ENCODE measurements around the gene SPECC1. TPM values are rescaled to one million over a fixed set of nuclear protein-coding genes. Genes with fewer than 3 reads are reported as not detected.

The SPECC1 gene
- total and polyA plus RNA-seq, 2 of the 13 experiments (the other 11 are each of a cell fraction or from before 2014, with no cell fraction given), result 2.3 to 6.9 TPM

DNA sequence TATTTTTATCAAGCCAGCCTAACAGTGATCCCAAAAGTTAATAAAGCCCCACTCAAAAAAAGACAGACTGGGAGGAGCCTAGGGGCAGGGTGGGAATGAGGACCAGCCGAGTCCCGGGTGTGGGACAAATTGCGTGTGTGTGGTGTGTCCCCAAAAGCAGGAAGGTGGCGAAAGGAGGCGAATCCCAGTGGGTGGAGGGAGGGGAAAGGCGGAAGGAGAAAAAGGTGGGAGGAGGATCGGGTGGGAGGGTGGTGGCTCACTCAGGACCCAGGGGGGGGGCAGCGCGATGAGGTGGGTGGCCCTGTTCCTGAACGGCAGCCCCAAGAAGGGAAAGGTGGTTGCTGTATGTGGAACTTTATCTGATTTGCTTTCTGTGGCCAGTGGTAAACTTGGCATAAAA, 102.4 kb downstream of the SPECC1 start (continued):
- TF ChIP-seq, protein P1, sequence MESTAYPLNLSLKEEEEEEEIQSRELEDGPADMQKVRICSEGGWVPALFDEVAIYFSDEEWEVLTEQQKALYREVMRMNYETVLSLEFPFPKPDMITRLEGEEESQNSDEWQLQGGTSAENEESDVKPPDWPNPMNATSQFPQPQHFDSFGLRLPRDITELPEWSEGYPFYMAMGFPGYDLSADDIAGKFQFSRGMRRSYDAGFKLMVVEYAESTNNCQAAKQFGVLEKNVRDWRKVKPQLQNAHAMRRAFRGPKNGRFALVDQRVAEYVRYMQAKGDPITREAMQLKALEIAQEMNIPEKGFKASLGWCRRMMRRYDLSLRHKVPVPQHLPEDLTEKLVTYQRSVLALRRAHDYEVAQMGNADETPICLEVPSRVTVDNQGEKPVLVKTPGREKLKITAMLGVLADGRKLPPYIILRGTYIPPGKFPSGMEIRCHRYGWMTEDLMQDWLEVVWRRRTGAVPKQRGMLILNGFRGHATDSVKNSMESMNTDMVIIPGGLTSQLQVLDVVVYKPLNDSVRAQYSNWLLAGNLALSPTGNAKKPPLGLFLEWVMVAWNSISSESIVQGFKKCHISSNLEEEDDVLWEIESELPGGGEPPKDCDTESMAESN (CRISPR knock-in tag; conservative IDR thresholded peaks at IDR 0.05), result no peak
- TF ChIP-seq ZNF382 (CRISPR knock-in tag; IDR thresholded peaks at IDR 0.05; ENCODE audit: borderline replicate concordance) (no peak), ZNF34 (CRISPR knock-in tag; IDR thresholded peaks at IDR 0.05; ENCODE audit: borderline replicate concordance) (no peak)

DNA sequence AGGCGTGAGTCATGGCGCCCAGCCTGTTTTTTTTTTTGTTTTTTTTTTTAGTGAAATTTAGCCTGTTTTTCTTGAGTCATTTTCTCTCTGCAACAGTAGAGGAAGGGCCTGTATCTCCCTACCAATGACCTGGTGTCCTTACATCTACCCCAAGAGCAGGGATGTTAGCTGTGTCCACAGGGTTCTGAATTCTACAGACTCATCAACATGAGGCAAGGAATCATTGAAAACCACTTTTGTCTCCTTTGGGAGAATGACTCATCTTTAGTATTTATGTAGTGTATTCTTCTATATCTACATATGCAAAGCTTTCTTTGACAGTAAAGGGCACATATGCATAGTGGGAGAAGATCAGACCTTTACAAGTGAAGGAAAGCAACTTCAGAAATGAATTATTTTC, 105.3 kb downstream of the SPECC1 start:
- intact Hi-C loops (cut with micrococcal nuclease; ENCODE audit: unreplicated experiment) (no loop called here), in situ Hi-C loops (cut with HindIII; ENCODE audit: extremely low pct_ligation_motif_present, low pct_unique_long_range_greater_than_20kb) (no loop called here)
- ChIA-PET POLR2A (no interaction called here), CTCF (ENCODE audit: low intra/inter-chr PET ratio, low total read pairs) (no interaction called here)
- Histone ChIP-seq H3K9ac (ENCODE audit: insufficient read depth, low read depth, low read length) (no peak overlapping the region), H3K27ac (ENCODE audit: extremely low read length, insufficient read depth, low read length) (no peak overlapping the region), H3K4me3 (replicated peaks in 1 of 3; ENCODE audit: insufficient read depth in 1 of 3, low read depth in 2 of 3, low read length in 3 of 3) (no peak overlapping the region), H3K36me3 (replicated peaks in 1 of 2; ENCODE audit: control insufficient read depth in 1 of 2, insufficient read depth in 2 of 2, low read length in 2 of 2) (no peaks in the 10 kb centered on the region), H3K27me3 (ENCODE audit: control insufficient read depth in 1 of 2, insufficient read depth in 2 of 2, low read length in 2 of 2) (no peaks in the 10 kb centered on the region), H2AFZ (ENCODE audit: low read length) (no peak overlapping the region), H3K9me3 (ENCODE audit: low read length) (no peaks in the 10 kb centered on the region), H4K20me1 (ENCODE audit: insufficient read depth, low read length) (no peaks in the 10 kb centered on the region), H3K4me2 (ENCODE audit: low read depth, low read length) (no peak overlapping the region), H3K4me1 (ENCODE audit: insufficient read depth, low read length) (no peaks in the 10 kb centered on the region), H3K79me2 (ENCODE audit: insufficient read depth, low read length) (no peaks in the 10 kb centered on the region)
- no TSS peak for BruUV-seq (replicated peaks)
- DNase-seq (ENCODE audit: low spot score) (no peak), FAIRE-seq (no peak), ATAC-seq (no peak)
- no peak for TF ChIP-seq MXI1 (IDR thresholded peaks at IDR 0.05; ENCODE audit: borderline replicate concordance, low read depth, low read length)
- TF ChIP-seq, protein P2, sequence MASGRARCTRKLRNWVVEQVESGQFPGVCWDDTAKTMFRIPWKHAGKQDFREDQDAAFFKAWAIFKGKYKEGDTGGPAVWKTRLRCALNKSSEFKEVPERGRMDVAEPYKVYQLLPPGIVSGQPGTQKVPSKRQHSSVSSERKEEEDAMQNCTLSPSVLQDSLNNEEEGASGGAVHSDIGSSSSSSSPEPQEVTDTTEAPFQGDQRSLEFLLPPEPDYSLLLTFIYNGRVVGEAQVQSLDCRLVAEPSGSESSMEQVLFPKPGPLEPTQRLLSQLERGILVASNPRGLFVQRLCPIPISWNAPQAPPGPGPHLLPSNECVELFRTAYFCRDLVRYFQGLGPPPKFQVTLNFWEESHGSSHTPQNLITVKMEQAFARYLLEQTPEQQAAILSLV (CRISPR knock-in tag; IDR thresholded peaks at IDR 0.05; ENCODE audit: borderline replicate concordance), result no peak
- 49% methylated on average over 2 of the region's 2 CpGs for WGBS (ENCODE audit: low lambda C conversion rate)
